ENCODE measurements around the gene SIM2.

The SIM2 gene

DNA sequence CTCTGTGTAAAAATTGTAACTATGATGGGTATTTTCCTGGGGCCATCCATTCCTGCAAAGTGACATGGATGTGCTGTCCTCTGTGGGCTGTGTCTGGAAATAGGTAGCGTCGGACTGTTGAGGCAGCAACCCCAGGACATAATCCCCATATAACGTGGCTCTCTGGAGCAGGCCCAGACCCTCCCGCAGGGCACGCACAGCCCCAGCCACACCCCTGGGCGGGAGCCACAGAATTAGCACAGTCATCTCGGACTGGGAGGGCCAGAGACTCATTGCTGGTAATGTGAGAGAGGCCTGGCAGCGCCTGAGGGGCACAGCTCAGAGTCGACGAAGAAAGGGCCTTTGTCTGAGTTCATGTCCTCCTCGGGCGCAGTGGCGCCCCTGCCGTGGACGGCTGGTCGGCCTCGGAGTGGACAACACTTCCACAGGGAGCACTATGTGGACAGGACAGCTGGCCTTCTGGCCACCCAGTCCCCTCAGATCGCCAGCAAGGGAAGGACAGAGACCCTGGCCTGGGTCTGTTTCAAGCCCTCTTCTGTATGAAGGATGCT is 20.1 kb downstream of the SIM2 start:
- no peak for DNase-seq

DNA sequence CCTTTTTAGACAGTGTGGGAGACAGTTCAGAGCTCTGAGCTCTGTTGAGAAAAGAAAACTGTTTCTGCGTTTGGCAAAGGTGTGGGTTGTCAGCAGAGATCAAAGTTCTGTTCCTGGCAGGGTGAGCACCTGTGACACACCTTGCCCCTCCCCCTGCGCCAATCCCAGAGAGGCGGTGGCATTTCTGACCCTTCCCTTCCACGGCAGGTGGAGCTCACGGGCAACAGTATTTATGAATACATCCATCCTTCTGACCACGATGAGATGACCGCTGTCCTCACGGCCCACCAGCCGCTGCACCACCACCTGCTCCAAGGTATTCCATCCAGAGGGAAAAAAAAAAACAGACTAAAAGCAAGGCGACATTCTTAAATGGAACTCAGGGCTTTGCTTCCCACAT is 20.7 kb downstream of the SIM2 start:
- no peak for DNase-seq

DNA sequence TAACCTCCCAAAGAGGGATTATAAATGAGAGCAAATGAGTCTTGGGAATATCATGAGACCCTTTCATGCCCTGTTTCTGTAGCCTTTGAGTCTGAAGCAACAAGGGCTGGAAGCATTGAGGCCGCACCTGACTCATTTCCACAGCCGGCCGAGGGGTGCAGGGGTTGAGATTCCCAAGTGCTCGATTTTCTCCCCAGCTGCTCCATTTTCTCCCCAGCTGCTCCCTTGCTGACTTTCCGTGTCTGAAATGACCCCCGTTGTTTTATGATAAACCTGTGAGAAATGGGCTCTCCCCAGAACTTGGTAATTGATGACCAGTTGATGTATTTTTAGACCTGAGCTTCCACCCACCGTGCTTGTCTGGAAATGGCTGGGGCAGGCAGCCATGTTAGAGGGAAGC is 22.9 kb downstream of the SIM2 start:
- no peak for DNase-seq

DNA sequence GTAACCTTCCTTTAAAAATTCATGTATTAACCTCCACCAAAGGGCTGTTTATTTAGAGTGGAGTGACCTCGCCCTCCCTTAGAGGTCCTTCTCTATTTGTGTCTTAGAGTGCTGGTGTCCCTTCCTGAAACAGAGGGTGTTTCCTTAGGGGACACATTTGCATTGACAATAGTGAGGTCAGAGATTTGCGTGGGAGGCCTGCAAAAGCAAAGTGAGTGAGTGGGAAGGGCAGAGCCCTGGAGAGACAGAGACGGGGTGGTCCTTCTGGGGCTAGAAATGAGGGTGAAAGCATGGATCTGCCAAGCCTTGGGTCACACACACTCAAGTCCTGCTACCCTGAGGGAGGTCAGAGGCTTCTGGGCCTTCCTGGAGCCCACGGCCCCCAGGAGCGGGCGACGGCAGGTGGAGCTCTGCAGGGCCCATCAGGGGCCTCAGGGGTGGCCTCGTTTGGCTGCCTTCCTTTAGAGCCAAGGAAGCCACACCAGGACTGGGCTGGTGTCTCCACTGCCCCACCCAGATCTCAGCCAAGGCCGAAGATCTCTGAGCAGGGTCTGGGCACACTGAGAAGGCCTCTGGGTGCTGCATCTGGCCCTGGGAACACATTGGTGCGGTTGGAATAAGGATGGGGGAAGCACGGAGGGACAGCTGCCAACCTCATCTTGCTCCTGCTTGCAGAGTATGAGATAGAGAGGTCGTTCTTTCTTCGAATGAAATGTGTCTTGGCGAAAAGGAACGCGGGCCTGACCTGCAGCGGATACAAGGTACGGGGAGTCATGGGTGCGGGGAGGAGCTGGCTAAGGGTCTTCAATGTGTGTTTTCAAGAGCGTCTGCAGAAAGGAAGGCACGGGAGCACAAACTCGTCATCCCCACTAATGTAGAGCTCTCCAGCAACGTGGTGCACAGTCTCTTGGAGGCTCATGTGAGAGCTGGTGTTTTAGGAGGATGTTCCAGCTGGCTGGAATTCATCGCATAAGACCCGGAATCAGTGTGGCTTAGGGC is 23.8 kb downstream of the SIM2 start:
- DNase-seq: no peak

DNA sequence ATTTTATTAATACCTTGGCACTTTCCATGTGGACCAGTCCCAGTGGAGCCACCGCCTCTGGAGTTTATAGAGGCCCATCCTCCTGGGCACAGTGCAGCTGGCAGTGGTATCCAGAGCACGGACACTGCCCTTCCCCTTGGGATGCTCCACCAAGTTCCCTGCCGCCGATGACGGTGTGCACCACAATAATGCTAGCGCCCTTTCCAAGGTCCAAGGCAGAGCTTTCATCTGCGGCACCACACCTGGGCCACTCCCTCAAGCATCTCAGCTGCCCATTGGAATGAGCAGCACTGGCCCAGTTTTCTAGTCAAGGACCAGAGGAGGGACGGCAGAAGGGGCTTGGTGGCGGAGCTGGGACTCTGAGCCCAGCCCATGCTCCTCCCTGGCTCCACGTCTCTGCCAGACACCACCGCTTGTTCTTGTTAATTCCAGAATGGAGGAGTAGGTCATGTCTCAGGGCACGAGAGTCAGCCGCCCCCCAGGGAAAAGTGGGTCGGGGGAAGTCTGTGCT is 24.5 kb downstream of the SIM2 start:
- no peak for DNase-seq

DNA sequence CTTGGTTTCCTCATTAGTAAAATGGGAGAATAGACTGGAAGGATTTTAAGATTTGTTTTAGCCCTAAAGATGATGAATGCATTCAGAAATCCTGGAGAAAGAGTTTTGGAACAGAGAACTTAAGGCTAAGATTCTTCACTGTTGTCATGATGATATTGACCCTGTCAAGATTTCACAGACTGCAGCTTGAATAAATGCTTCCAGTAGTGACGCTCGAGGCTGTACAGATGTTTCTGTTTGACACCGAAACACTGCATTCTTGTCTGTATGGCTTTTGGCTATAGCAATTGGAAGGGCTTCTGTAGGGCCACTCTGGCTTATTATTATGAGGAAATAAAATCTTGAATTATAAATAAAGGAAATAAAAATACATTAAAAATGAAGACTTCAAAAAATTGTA is 25.7 kb downstream of the SIM2 start:
- DNase-seq: no peak

DNA sequence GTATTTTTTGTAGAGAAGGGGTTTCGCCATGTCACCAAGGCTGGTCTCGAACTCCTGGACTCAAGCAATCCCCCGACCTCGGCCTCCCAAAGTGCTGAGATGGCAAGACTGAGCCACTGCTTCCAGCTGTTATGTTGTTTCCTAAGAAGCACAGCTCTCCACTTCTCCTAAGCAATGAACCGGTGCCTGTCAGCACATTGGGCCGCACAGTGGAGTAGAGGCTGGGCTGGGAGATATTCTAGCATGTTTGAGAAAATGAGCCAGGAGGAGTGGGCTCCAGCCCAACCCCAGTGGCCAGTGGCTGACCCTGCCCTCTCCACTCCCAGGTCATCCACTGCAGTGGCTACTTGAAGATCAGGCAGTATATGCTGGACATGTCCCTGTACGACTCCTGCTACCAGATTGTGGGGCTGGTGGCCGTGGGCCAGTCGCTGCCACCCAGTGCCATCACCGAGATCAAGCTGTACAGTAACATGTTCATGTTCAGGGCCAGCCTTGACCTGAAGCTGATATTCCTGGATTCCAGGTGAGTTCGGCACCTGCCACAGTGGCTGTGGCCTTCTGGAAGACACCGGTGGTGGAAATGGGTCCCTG is 27.0 kb downstream of the SIM2 start:
- no peak for DNase-seq

DNA sequence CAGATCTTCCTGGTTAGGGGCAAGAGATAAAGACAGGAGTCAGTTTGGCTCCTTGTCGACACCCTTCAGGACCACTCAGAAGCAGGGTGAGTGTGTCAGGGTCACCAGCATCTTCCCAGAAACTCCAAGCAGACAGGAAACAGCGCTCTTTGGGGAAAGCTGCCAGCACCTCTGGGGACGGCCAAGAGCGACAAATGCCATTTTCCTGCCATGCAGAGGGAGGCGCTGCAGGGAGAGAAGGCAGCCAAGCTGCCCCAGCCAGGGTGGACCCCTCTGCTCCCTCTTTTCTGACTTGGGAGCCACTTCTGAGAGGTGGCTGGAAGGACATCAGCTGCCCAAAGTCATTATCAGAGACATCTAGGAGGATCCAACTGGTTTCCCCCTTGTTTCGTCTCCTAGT is 29.0 kb downstream of the SIM2 start:
- DNase-seq: no peak

DNA sequence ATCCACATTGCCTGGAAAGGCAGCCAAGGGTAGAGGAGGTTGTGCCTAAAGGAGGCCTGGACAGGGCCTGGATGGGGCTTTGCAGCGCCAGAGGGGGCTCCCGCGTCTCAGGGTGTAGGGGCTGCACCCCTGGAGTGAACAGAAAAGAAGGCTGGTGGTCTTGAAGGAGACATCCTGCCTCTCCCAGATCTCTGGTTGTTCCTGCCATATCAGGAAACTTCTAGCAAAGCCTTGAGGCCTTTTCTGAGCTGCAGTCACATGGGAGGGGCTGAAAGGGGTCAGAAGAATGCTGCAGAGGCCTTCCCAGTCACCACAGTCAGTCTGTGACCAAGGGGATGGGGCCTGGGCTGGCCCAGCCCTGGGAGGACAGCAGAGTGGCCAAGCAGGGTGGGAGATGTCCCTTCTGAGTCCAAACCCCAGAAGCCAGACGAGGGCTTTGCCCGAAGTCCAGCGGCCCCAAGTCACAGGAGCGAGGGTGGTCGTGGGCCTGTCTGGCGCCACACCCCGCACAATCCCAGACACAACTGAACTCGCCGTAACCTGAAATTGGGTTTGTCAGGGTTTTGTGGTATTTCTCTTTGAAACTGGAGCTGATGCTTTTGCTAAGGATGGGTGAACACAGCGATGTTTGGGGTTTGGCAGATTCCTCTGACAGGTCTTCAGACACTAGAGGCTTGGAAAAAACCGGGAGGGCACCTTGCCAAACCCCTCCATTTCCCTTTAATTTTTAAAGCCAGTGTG is 29.6 kb downstream of the SIM2 start:
- DNase-seq: no peak

DNA sequence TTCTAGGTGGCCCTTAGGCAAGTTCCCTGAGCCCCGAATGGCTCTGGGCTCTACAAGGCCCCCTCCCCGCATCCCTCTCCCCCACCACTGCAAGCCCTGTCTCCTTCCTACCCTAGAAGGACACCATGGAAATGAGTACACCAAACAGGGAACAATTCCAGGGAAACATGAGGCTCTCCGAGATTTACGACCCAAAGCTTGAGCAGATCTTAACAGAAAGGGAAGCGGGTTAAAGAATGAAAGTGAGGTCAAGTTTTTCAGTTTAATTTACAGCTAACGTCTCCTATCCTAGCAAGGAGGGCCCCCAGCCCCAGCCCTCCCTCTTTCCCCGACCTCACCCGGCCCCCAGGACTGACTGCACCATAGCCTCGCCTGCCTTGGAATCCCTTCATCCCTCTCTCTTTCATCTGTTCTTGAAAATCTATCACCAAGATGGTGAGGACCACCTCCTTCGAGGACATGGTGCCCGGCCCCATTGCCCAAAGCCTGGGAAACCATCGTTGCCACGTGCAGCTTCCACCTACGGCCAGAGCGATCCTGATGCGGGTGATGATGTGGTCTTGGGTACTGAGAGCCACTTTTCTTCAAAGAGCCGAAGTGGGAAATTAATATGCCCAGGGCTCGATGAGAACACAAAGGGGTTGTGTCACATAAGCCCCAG is 30.5 kb downstream of the SIM2 start:
- DNase-seq: no peak

DNA sequence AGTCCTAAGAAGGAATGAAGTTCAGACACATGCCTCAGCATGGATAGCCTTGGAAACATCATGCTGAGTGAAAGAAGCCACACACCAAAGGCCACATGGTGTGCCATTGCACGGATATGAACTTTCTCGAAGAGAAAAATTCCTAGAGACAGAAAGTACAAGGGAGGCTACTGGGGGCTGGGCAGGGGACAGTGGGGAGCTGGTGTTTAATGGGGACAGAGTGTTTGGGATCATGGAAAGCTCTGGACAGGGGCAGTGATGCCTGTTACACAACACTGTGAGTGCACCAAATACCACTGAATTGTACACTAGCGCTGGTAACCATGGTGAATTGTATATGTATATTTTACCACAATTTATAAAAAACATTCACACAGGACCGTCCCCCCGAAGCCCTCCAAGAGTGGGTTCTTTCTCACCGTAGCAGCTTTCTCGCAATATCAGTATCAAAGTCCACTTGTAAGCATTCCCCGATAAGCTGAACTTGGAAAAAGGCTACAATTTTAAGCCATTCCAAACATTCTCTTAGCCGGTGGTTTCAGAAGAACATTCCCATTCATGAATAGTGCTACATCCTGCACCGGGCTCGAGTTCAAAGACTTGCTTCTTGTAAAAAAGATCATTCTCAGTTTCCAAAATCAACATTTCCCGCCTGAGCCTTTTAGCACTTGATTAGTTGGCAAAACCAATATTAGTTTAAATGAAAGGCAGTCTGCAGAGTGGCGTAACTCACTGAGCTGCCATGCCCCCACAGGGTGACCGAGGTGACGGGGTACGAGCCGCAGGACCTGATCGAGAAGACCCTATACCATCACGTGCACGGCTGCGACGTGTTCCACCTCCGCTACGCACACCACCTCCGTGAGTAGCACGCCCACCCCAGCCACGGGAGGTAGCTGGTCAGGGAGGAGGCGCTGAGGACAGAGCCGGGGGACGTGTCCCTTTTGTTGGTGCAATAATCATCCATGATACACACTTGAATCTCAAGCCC is 31.7 kb downstream of the SIM2 start:
- DNase-seq: no peak

DNA sequence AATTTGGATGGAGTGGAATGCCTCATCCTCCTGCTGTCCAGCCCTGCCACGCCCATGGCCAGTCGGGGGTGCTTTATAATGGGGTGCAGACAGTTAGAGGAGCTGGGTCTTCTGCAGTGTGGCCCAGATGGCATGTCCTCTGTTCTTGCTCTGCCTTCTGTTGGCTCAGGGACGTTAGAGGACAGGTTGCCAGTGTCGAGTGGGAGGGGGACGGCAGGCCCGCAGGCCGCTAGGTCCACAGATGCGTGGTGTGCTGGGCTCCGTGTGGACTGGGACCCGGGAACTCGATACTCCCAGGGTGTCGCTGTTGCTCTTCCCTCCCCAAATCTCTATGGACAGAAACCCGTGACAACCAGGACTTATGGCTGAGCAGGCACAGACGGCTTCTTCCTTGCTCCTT is 33.3 kb downstream of the SIM2 start:
- DNase-seq: no peak

DNA sequence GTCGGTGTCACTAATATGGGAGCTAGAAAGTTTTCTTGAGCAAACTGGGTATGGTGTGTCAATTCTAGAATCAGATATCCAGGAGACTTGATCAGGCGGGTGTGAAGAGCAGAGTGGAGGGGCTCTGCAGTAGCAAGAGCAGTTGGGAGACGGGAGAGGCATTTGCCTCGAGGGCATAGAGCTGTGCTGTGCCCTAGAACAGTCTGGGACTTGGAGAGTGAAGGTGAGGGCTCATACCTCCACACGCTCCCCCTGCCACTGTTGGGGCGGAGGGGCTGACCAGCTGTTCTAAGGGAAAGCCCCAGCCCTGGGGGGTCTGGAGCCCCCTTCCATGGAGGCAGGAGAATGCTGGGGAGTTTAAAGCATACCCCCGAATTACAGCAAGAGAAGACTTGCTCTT is 33.8 kb downstream of the SIM2 start:
- DNase-seq: no peak

DNA sequence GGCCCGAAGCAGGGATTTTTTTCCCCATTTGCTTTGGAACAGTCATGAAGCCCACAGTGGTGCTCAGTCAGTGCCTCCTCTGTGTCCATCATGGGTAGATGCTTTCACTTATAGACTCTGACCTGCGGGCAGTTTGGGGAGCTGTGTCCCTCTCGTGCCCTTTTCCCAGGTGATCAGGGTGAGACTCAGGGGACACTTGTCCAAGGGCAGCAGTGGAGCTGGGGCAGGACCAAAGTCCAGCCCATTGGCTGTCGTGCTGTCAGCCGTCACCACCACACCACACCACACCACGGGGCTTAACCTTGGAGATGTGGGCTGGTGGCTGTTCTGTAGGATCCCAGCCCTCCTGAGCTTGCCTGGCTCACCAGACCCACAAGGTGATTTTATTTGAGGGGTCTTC is 34.9 kb downstream of the SIM2 start:
- DNase-seq: no peak

DNA sequence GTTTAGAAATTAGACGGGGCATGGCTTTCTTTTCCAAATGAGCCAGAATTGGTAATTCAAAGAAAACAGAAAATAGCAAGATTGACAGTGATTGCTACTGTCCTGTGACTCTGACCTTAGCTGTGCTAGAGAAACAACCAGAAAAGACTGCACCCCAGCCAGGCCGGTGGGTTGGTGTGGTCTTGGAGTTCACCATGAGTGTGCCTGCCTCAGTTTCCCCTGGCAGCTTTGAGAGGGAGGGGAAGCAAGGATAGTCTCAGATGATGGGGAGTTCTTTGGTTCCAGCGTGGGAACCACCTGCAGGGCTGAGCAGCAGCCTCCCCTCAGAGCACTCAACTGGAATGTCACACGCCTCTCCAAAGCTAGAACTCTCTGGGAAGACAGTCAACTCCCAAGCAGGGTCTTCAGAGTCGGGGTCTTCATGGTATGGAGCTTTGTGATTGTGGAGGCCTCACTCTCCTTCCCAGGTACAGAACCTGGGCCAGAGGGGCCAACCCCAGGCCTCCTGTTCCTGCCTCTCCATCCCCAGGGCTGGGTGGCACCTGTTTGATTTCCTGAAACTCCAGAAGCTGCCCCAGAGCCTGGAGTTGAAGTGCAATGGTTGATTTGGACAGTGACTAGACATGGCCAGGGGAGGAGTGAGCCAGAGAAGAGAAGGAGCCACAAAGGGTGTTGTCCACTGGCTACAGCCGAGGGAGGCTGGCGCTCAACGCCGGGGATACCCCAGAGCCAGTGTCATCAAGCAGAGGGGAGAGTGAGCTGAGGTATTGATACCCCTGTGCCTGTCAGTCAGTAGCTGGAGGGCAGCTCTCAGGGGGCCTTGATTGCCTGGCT is 35.7 kb downstream of the SIM2 start:
- no peak for DNase-seq

DNA sequence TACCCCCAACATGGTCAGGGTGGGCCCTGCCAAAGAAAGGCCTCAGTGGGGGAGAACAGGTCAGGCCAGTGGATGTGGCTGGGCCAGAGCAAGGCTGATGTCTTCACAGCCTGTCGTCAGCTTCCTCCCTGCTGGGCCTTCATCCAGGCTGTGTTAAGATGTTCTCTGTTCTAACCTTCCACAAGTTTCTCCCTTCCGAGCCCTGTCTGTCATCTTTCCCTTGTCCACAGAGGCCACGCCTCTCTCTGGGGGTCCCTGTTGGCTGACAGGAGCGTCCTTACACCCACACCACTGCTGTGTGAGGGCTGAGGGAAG is 36.2 kb downstream of the SIM2 start:
- DNase-seq: no peak

DNA sequence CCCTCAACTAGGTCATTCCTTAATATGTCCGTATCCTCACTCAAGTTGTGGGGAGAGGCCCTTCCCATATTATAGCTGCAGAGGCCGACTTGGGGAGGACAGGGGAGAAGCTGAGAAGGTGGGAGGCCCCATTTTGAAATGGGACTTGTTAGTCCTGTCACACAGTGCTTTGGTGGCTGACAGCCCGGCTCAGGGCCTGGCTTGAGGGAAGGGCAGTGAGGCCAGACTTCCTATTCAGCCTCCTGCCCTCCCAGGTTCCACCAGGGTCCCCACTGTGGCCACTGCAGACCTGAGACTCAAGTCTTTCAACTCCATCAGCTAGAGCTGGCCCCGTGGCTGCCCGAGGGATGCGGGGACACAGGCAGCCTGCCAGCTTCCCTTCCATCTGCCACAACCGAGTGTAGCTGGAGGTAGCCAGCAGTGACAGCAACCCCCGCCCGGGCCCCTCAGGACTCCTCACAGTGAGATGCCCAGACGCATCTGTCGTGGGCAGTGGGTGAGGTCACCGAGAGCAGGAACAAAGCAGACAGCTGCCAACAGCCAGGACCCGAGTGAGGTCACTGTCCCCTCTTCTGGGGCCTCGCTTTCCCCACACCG is 36.9 kb downstream of the SIM2 start:
- no peak for DNase-seq

DNA sequence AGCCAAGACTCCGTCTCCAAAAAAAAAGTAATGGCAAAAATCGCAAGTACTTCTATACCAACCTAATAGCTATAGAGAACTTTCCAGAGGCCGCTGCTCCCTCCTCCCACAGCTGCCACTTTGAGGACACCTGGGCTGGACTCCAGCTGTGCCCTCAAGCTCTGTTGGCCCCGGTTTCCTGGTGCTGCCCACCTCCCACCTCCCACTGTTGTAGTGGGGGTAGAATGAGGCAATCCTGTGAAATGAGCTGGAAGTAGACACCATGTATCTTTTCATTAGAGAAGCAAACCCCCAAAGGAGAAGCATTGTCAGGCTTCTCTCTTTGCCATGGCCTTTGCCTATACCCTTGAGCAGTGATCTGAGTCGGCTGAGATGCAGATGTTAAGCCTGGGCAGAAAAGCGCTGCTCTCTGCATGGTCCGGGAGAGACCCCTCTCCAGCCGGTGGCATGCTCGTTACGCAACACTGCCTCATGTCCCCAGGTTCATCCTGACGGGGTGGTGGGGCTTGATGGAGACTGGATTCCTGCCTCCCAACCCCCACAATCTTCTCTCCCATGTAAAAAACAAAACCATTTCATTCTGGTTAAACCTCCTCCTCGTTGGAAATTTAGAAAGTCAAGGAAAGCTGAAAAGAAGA is 39.7 kb downstream of the SIM2 start:
- DNase-seq: no peak

DNA sequence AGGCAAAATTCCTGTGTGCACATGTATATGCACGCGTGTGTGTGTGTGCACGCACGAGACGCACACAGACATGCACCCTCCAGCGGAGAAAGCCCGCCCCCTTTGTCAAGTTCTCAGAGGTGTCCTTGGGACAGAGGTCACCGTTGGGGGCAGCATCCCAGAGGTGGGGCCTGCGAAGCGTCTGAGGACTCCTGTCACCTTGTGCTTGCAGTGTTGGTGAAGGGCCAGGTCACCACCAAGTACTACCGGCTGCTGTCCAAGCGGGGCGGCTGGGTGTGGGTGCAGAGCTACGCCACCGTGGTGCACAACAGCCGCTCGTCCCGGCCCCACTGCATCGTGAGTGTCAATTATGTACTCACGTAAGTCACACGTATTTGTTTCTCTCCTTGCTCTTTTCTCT is 42.6 kb downstream of the SIM2 start:
- no peak for DNase-seq

DNA sequence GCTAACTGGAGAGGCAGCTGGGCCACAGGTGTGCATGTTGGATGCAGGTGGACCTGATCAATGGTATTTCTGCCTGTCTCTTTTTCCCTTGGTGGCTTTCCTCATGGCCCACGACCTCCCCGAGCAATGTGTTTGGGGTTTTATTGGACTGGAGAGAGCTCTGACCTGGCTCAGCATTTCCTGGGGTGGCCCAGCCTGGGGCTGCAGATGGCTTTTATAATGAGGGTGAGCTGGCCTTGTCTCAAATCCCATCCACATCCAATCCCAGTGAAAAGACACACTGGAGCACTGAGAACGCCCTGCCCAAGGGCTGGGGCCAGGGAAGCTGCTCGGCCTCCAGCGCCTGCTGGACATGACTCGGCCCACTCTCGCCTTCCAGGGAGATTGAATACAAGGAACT is 44.1 kb downstream of the SIM2 start:
- DNase-seq: no peak

Measured in NCI-H2029 (cell line).